Esophagus muscularis mucosa (tissue), 4 donors: ENCODE data around the gene STOX1.

Source experiments
- CTCF ChIP-seq, 3 experiments: fragments of 200-600 bp in 2 of 3; fragments of 450-650 bp in 1 of 3; sonication (generic) in 2 of 3; IDR thresholded peaks; one replicate each; pipeline ENCODE4 v1.5.1; 2017 to 2019; ENCODE audit warnings: antibody characterized with exemption in 3 of 3, mild to moderate bottlenecking in 2 of 3, moderate library complexity in 1 of 3
- EP300 ChIP-seq: sonication (generic); formaldehyde crosslinking; IDR thresholded peaks from one replicate; pipeline ENCODE4 v1.6.1; 2017; ENCODE audit warnings: antibody characterized with exemption
- POLR2A ChIP-seq: fragments of 450-650 bp; IDR thresholded peaks from one replicate; pipeline ENCODE4 v1.6.1; 2017; ENCODE audit warnings: antibody characterized with exemption, moderate library complexity, mild to moderate bottlenecking, low read depth
- POLR2AphosphoS5 ChIP-seq, 2 donors: sonication (generic); formaldehyde crosslinking; IDR thresholded peaks; one replicate each; pipeline ENCODE4 v1.6.1; 2017; ENCODE audit warnings: antibody characterized with exemption in 2 of 2

DNA sequence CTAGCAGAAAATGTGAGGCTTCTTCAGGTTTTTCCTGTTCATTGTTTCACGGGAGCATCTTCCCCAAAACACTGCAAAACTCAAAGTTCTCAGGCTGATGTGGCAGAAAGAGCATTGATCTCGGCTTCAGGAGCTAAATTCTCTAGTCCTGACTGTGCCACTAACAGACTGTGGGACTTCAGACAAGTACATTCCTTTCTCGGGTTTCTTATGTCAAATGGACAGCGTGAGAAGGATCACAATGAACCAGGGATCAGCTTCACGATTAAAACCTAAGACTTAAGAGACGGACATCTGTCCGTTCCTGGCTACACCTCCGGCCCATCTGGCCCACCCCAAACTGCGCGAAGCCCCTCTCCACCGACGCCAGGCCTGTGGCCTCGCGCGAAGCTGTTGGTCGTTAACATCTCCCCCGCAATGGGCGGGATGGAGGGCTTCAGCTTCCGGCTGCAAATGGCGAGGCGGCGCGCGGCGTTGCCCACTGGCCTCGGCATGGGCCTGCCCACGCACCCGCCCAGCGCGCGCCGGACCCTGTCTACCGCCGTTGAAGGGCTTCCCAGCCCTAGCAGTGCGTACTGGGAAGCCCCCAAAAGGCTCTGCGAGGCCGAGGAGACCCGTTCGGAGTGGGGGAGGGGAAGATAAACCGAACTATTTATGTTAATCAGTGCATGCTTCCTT is 73.2 kb downstream of the STOX1 start:
- TF ChIP-seq CTCF (IDR thresholded peaks at IDR 0.05) (no peak), EP300 (no peak), POLR2AphosphoS5 (IDR thresholded peaks at IDR 0.05) (peak in 1 of 2 donors; percentile 90), POLR2A (peak; percentile 33)
